Hepatic stellate cell (primary cell): ENCODE measurements around the gene ITK.

Source experiments
- DNase-seq: peaks from one replicate; pipeline ENCODE4 v3.0.0; 2011; ENCODE audit warnings: low spot score

ITK gene

GRCh38 chr5:157248821-157249470 lies 68.3 kb downstream of the ITK start:
- no peak for DNase-seq

- DNase-seq, result no peak
These were observed 72.2 kb downstream of the ITK start for GRCh38 chr5:157252711-157253465.

DNA sequence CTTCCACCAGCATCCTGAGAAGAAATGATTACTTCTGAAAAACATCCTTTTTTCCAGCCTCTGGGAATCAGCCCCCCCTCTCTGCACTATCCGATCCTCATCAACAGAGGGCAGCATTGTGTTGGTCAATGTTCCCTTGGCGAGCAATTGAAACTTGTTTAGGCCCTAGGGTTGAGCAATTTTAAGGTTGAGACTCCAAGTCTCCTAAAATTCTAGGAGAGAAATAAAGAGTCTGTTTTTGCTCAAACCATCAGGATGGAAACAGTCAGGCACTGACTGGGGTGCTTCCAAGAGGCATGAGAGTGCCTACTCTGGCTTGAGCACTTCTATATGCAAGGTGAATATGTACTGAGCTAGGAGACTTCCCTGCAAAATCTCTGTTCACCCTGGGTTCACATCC lies 72.9 kb downstream of the ITK start:
- DNase-seq, result peak; percentile 70

DNA sequence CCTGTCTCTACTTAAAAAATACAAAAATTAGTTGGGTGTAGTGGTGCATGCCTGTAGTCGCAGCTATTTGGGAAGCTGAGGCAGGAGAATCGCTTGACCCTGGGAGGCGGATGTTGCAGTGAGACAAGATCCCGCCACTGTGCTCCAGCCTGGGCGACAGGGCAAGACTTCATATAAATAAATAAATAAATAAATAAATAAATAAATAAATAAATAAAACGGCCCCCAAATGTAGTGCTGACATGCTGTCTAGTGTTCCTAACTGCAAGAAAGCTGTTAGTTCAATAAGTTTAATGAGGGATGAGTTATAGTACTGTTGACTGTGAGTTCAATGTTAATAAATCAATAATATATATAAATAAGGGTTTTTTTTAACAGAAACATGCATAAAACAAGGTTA lies 77.8 kb downstream of the ITK start:
- DNase-seq, result no peak

GRCh38 chr5:157259699-157260098 lies 79.1 kb downstream of the ITK start:
- DNase-seq, result no peak

GRCh38 chr5:157263496-157264090 lies 83.0 kb downstream of the ITK start:
- no peak for DNase-seq

- DNase-seq, result peak; percentile 59
These were observed 85.2 kb downstream of the ITK start, which contains the start of gene CYFIP2 for GRCh38 chr5:157265714-157266285. TSS of gene CYFIP2 (plus strand) at chr5:157266123. CDS start at chr5:157285362, 19,239 bp downstream.

GRCh38 chr5:157266286-157267007 lies 85.8 kb downstream of the ITK start:
- DNase-seq, result no peak

- no peak for DNase-seq
These were observed 86.4 kb downstream of the ITK start for GRCh38 chr5:157267025-157267424.

- no peak for DNase-seq
These were observed 87.3 kb downstream of the ITK start for GRCh38 chr5:157267761-157268480.

DNA sequence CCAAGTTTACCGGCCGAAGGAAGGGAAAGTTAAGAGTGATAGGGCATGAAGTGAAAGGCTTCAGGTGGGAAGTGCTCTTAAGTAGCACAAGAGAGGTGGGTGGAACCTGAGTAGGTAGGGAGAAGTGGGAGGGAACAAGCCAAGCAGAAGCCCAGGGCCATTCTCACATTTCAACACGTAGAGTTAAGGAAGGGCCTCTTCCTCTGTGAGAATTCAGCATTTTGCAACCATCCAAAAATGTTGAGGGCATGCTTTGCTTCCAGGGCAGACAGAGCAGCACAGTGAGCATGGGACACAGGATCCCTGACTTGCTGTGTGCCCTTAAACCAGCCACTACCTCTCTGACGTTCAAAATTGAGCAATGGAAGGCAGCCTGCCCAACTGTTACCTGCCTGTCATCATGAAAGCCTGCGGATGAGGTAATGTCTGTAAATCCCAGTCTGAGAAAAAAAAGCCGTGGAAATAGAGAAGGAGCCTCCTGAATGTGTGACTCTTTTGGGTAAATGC lies 88.6 kb downstream of the ITK start:
- DNase-seq, result no peak

DNA sequence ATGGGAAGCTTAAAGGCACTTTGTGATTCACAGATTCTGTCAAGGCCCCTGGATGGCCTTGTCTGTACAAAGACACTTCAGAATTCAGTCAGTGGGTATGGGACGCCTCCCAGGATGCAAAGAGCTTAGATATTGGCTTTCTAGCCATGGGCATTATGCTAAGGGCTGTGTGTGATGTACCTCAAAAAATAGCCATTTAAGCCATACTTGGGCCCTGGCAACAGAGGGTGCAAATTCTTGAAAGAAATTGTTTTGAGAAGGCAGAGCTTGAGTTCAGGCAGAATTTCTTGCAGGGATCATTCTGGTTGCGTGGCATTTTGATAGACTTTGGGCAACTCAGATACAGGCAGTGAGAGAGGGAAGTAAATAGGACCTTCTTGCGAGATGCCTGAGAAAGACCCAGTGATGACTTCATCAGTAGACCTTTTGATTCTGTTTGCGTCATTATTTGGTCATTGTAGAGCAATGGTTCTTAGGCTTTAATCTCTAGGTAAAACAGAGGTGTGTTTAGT lies 89.2 kb downstream of the ITK start:
- DNase-seq, result no peak

DNA sequence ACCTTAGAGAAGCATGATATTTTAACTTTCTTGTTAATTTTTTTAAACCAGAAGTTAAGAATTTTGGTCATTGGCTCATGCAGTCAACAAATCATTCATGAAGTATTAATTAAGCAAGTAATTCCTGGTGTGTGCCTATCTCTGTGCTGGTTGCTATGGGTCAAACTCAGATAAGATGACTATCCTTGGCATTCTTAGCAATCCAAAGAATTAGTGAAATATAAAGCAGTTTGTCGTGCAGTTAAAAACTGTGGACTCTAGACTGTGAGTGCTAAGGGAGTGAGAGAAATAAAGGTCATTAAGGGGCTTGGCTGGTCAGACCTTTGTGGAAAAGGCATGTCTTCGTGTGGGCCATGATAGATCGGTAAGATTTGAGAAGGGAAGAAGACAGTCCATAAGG lies 90.1 kb downstream of the ITK start:
- DNase-seq, result no peak

GRCh38 chr5:157271740-157272271 lies 91.2 kb downstream of the ITK start:
- no peak for DNase-seq

DNA sequence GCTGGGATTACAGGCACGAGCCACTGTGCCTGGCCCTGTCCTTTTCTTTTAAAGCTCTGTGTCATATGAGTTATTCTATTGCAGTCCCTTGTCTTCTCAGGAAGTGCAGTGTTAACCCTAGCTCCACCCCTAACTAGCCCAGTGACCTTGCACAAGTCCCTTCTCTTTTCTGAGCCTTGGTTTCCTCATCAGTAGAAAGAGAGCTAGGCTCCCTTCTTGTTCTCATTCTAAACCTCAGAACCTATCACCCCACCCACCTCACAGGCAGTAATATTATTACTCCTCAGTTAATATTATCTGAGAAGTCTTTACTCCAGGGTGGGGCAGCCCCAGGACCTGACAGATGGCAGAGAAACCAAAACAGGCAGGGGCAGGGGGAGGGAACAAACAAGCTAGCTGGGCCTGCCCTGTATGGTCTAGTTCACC lies 92.5 kb downstream of the ITK start:
- no peak for DNase-seq

- no peak for DNase-seq
These were observed 94.8 kb downstream of the ITK start for GRCh38 chr5:157275403-157275802.

DNA sequence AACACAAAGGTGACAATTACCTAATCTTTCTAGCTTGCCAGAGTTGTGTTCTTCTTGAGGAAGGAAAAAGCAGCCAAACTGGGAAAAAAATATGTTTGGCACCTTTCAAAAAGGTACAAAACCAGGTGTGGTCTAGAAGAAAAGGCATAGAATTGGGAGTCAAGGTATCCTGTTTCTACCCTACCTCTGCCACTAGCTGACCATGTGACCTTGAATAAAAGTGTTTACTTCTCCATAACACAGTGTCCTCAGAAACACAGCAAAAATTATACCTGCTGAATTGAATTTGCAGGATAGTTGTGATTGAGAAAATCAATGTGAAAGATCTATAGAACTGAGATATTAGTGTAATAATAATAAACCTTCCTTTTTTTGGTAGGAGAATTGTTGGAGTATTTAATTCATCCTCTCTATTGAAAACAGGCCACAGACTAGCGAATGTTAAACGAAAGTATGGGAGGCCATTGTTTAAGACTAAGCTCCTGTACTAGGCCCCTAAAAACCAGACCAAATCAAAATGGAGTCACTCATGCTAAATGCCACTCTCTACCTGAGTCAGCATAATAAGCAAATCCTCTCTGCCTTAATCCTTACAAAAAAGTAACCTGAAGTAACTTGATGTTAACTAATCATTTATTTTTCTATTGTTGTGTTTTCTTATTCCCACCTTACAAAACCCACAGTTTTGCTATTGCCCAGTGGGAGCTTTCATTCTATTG lies 97.8 kb downstream of the ITK start:
- DNase-seq, result no peak

DNA sequence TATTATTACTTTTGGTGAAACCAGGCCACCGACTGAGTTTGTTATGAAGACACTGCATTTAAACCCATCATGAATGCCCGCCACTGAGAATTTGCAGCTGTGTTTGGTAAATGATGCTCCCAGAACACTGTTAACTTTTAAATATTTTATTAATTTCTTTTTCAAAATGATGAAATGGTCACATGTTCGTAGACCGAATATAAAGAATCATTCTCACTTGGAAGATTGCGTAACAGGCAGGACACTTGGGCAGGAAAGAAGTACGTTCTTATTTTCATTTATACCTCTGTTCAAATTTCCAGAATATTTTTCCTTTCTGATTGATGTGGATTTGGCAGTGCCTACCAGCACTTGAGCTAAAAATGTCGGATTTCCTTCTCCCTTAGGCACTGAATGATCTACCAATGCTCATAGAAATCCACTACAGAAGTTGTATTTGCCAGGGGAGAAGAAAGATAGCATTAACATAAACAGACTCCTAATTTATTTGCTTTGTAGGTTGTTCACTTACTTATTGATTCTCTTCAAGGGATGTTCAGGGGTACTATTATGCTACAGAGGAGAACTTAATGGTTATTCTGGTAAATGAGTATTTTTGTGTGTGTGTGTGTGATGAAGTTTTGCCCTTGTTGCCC lies 99.1 kb downstream of the ITK start:
- no peak for DNase-seq

DNA sequence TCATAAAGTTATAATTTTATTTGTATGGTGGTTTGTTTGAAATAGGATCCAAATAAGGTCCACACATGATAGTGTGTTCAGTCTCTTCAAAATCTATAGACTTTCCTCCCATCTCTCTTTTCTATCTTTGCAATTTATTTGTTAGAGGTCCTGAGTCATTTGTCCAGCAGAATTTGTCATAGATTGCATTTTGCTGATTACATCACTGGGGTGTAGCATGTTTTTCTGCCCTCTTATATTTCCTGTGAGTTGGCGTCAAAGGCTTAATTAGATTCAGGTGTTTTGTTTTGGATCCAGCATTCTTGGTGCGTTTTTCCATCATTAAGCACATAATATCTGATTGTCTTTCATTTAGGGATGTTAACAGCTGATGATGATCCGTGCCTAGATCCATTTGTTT lies 100.3 kb downstream of the ITK start:
- DNase-seq, result no peak

DNA sequence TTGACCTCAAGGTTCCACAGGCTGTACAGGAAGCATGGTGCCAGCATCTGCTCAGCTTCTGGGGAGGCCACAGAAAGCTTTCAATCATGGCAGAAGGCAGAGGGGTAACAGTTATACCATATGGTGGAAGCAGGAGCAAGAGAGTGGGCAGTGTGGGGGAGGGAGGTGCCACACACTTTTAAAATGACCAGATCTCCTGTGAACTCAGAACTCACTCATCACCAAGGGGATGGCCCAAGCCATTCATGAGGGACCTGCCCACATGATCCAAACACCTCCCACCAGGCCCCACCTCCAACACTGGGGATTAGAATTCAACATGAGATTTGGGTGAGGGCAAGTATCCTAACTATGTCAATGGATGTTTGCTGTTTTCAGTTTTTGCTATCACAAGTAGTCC lies 101.5 kb downstream of the ITK start:
- no peak for DNase-seq
